ENCODE data around the gene RNASE13. TPM values are rescaled to one million over a fixed set of nuclear protein-coding genes. Genes with fewer than 3 reads are reported as not detected.

Gene RNASE13
- total RNA-seq = not detected

DNA sequence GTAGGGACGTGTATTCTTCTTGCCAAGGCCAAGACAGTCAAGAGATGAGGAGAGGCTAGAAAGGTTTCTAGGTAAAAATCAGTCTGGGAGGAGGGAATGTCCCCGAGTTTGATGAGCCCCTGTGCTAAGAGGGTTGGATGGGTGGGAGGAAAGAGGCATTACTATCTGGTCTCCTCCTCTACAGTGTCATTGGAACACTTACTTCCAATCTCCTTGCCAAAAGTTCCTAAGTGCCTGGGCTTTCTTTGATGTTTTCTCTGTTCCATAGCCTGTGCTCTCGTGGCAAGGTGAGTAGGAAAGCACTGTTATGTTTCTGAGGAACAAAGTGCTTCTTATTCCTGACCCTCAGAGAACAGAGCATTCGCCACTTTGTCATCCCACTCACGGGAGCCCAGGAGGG, at the start of gene RNASE13:
TSS of gene RNASE13 (minus strand) at position 101 of the 400 bp plus-strand sequence. CDS start 519 bp downstream, outside the sequence.

DNA sequence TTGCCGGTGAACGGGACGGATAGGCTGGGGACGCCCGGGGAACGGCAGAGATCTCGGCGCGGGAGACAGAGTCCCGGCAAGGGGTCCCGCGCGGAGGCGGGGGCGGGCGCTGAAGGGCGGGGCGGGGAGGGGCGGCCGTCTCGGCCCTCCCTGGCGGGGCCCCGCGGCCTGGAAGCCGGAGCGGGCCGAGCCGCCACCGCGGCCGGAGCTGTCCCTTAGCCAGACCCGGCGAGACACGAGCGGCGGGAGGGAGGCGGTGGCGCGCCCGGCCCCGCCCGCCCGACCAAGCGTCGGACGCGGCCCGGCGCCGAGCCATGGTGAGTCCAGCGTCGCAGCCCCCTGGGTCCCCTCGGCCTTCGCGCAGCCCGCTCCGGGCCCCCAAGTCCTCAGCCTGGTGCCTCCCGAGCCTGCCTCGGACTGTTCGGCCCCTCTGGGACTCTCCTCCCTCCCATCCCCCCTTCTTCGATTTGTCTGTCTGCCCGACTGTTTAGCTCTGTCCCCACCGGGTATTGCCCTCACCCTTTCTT, 35.5 kb upstream of the RNASE13 start, which contains the start of gene ARHGEF40:
TSS of gene ARHGEF40 (plus strand) at position 222 of the 527 bp plus-strand sequence. CDS start at position 315, 93 bp downstream.

GRCh38 chr14:21057803-21058675, 23.4 kb upstream of the RNASE13 start, which contains the start of gene RNASE8:
Gene RNASE8 (plus strand): TSS chr14:21057822. CDS start chr14:21057893, 71 bp downstream.

GRCh38 chr14:21041676-21042433, 7.2 kb upstream of the RNASE13 start, which contains the start of gene RNASE7:
Gene RNASE7 (plus strand): TSS chr14:21042362. CDS start chr14:21042993, 631 bp downstream.

DNA sequence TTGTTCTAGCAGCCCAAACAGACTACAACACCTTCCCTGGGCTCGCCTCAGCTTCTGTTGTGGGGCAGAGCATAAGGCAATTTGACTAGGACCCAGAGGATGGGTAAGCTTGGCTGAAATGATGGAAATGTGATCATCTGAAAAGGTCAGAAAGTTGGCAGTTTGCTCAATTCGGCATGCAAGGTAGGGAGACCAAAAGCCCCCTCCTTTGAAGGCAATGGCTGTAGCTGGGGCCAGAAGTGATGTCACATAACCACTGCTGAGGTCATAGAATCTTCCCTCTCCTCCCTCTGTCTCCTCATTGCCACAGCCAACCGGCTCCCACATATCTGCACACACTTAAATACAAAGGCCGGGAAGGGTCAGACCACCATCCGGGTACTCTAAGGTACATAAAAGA, 4.7 kb downstream of the RNASE13 start, which contains the start of gene TPPP2:
TSS of gene TPPP2 (plus strand) at position 301 of the 400 bp plus-strand sequence. CDS start 365 bp downstream, outside the sequence.

DNA sequence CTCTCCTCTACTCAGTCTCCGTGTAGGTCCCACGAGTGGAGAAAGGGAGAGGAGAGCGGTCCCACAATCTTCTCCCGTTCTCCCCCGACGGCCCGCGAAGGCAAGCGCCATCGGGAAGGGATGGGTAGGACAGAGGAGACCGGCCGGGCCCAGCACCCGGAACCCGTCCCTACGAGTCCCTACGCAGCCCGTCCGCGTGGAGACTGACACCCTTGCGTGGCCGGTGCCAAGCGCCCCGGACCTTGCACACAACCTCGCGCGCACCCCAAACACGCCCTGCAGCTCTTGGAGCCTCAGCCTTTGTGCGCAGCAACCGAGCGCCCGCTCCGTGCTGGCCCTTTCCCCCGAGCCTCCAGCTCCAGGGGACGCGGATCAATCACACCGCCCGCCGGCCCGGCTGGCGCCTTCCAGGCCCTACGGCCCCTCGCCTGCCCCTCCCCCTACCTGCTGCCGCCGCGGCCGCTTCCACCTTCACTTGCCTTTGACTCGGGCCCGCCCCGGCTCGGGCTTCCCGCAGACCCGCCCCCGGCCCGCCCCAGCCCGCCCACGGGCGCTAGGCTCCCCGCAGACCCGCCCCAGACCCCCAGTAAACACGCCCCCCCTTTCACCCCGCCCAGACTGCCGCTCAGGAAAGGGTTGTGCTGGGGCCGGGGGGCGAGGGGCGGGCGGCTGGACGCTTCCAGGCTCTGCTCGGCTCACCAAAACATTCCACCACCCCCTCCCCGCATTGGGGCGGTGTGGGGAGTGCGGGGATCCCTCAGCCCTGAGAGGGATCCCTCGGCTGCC, 9.8 kb downstream of the RNASE13 start, which contains the start of gene NDRG2:
TSS of gene NDRG2 (minus strand) at position 477 of the 786 bp plus-strand sequence. CDS start 1,746 bp downstream, outside the sequence.

GRCh38 chr14:20998674-20999366, 35.8 kb downstream of the RNASE13 start, which contains the start of gene SLC39A2:
Gene SLC39A2 (plus strand): TSS chr14:20999293. CDS start chr14:20999447, 154 bp downstream.

GRCh38 chr14:20989787-20990600, 44.6 kb downstream of the RNASE13 start, which contains the start of gene METTL17:
Gene METTL17 (plus strand): TSS chr14:20989980. CDS start chr14:20990003, 23 bp downstream.

Other genes starting within 250 kb of the RNASE13 start
- gene RNASE1, start 232.0 kb downstream of the RNASE13 start, total RNA-seq = 13.1 TPM
- not detected for gene RNASE3, start 143.4 kb downstream of the RNASE13 start, total RNA-seq
- gene RNASE2, start 79.3 kb downstream of the RNASE13 start, total RNA-seq = 0.92 TPM
- 27.5 TPM for gene METTL17, start 44.8 kb downstream of the RNASE13 start, total RNA-seq
- not detected for gene SLC39A2, start 35.5 kb downstream of the RNASE13 start, total RNA-seq
- 387 TPM for gene NDRG2, start 9.7 kb downstream of the RNASE13 start, total RNA-seq
- not detected for gene TPPP2, start 4.6 kb downstream of the RNASE13 start, total RNA-seq
- not detected for gene RNASE7, start 7.6 kb upstream of the RNASE13 start, total RNA-seq
- not detected for gene RNASE8, start 23.0 kb upstream of the RNASE13 start, total RNA-seq
- 23.5 TPM for gene ARHGEF40, start 35.5 kb upstream of the RNASE13 start, total RNA-seq
- gene ZNF219, start 63.8 kb upstream of the RNASE13 start, total RNA-seq = 12.9 TPM
- gene TMEM253, start 66.3 kb upstream of the RNASE13 start, total RNA-seq = not detected
- not detected for gene OR5AU1, start 121.3 kb upstream of the RNASE13 start, total RNA-seq
- 559 TPM for gene HNRNPC, start 234.6 kb upstream of the RNASE13 start, total RNA-seq
- 0.69 TPM for gene RPGRIP1, start 245.3 kb upstream of the RNASE13 start, total RNA-seq

Data from diencephalon (tissue), 1 donor.